Ovary (tissue), 3 donors: ENCODE data around the gene FAM131A.

Source experiments
- CTCF ChIP-seq, 3 donors: fragments of 450-650 bp in 2 of 3; fragments of 200-600 bp in 1 of 3; IDR thresholded peaks; one replicate each; pipeline versions ENCODE4 v1.5.1 to v1.8.0; 2016 to 2022; ENCODE audit warnings: antibody characterized with exemption in 3 of 3, mild to moderate bottlenecking in 1 of 3
- POLR2A ChIP-seq: fragments of 450-650 bp; IDR thresholded peaks from one replicate; pipeline ENCODE4 v1.6.1; 2017; ENCODE audit warnings: antibody characterized with exemption, mild to moderate bottlenecking, moderate library complexity
- donor health status: DM: no; HTN: no; CAD: no.

GRCh38 chr3:184372911-184373310, 35.5 kb downstream of the FAM131A start:
- TF ChIP-seq POLR2A (no peak), CTCF (IDR thresholded peaks at IDR 0.05) (no peak)
